HCT116 (cell line): ENCODE measurements around the gene SYNE4. TPM values are rescaled to one million over a fixed set of nuclear protein-coding genes. Genes with fewer than 3 reads are reported as not detected.

ENCODE experiments used
- ATAC-seq: fragments of 200-7000 bp; cut with Tn5 transposase; 2 replicates; pipeline ENCODE4 v1.9.1; 2020; ENCODE audit warnings: mild to moderate bottlenecking, moderate library complexity
- BruUV-seq: library from RNA; stranded (reverse); fragments of 400-500 nt; replicated peaks from 2 replicates; lab custom pipeline; 2021; lab: Mats Ljungman, UMichigan
- CTCF ChIA-PET: fragments of 300-600 bp; sonication (Branson Sonifier 250); formaldehyde crosslinking; loops from one replicate; lab custom pipeline; 2021; ENCODE audit warnings: antibody characterized with exemption; lab: Charles Lee
- POLR2A ChIA-PET: fragments of 300-600, 350-600 bp; sonication (Branson Sonifier 250); formaldehyde crosslinking; loops from one replicate; lab custom pipeline; 2021; ENCODE audit warnings: antibody characterized with exemption; lab: Charles Lee
- RAD21 ChIA-PET, 2 experiments: fragments of 300-600 bp; sonication (Branson Sonifier 250); formaldehyde crosslinking; loops; one replicate each; lab custom pipeline; 2023; ENCODE audit warnings: low total read pairs in 2 of 2; ENCODE audit not compliant: uncharacterized antibody in 2 of 2, unreplicated experiment in 2 of 2, low non-redundant PET in 1 of 2; lab: Charles Lee
- DNase-seq: peaks from one replicate; pipeline ENCODE4 v3.0.0-alpha.2; 2010; ENCODE audit warnings: low read depth, low spot score
- H2AFZ ChIP-seq: fragments of 200-600 bp; shearing (Covaris generic), sonication (generic); 2 replicates; pipeline ENCODE4 v1.6.1; 2017; ENCODE audit warnings: low read depth, mixed run types, mixed read lengths, antibody characterized with exemption, low read length; ENCODE audit not compliant: poor library complexity, severe bottlenecking
- H3K27ac ChIP-seq: 2 replicates; pipeline ENCODE4 v1.5.1; 2012; ENCODE audit warnings: low read depth, low read length
- H3K27me3 ChIP-seq: fragments of 200-600 bp; sonication (generic); 2 replicates; pipeline ENCODE4 v1.6.1; 2016; ENCODE audit warnings: mixed run types, low read length, mixed read lengths; ENCODE audit not compliant: insufficient read depth
- H3K36me3 ChIP-seq, 2 experiments: fragments of 200-500 bp in 1 of 2; fragments of 200-600 bp in 1 of 2; sonication (Bioruptor generic) in 1 of 2; sonication (generic) in 1 of 2; 2 replicates each; pipeline versions ENCODE4 v1.5.1 to v1.6.1; 2014 to 2016; ENCODE audit warnings: low read length in 2 of 2, inconsistent platforms in 1 of 2, mixed read lengths in 1 of 2, mixed run types in 1 of 2; ENCODE audit not compliant: insufficient read depth in 2 of 2, control insufficient read depth in 1 of 2
- H3K4me1 ChIP-seq, 2 experiments: fragments of 200-600 bp in 1 of 2; sonication (generic) in 1 of 2; 2 replicates each; pipeline versions ENCODE4 v1.5.1 to v1.6.1; 2012 to 2017; ENCODE audit warnings: low read length in 2 of 2, inconsistent platforms in 1 of 2, mild to moderate bottlenecking in 1 of 2, mixed read lengths in 1 of 2, mixed run types in 1 of 2, moderate library complexity in 1 of 2; ENCODE audit not compliant: insufficient read depth in 2 of 2, control insufficient read depth in 1 of 2
- H3K4me2 ChIP-seq: fragments of 200-600 bp; sonication (generic); 2 replicates; pipeline ENCODE4 v1.6.1; 2017; ENCODE audit warnings: mixed run types, low read length, mixed read lengths
- H3K4me3 ChIP-seq, 2 experiments: fragments of 200-600 bp in 1 of 2; sonication (generic) in 1 of 2; replicated peaks in 1 of 2; 2 replicates each; pipeline ENCODE4 v1.5.1; 2011 to 2016; ENCODE audit warnings: low read length in 2 of 2, control low read depth in 1 of 2, low read depth in 1 of 2, mild to moderate bottlenecking in 1 of 2, mixed read lengths in 1 of 2, mixed run types in 1 of 2
- H3K79me2 ChIP-seq: fragments of 200-600 bp; sonication (generic); 2 replicates; pipeline ENCODE4 v1.6.1; 2017; ENCODE audit warnings: mild to moderate bottlenecking, mixed run types, low read length, moderate library complexity, mixed read lengths; ENCODE audit not compliant: insufficient read depth
- H3K9ac ChIP-seq: fragments of 200-600 bp; sonication (generic); 2 replicates; pipeline ENCODE4 v1.6.1; 2016; ENCODE audit warnings: low read length, mixed read lengths
- H3K9me2 ChIP-seq: fragments of 200-600 bp; sonication (generic), shearing (Covaris generic); 2 replicates; pipeline ENCODE4 v1.6.1; 2017; ENCODE audit warnings: mixed run types, mild to moderate bottlenecking, moderate library complexity; ENCODE audit not compliant: insufficient read depth
- H3K9me3 ChIP-seq, 2 experiments: fragments of 200-500 bp in 1 of 2; fragments of 200-600 bp in 1 of 2; sonication (Bioruptor generic) in 1 of 2; sonication (generic) in 1 of 2; 2 replicates each; pipeline ENCODE4 v1.6.1; 2014 to 2017; ENCODE audit warnings: low read length in 2 of 2, mixed read lengths in 2 of 2, inconsistent platforms in 1 of 2, low read depth in 1 of 2, mild to moderate bottlenecking in 1 of 2, mixed run types in 1 of 2, moderate library complexity in 1 of 2; ENCODE audit not compliant: control insufficient read depth in 1 of 2, insufficient read depth in 1 of 2
- H4K20me1 ChIP-seq: fragments of 200-600 bp; sonication (generic), shearing (Covaris generic); 2 replicates; pipeline ENCODE4 v1.6.1; 2017; ENCODE audit warnings: mixed run types, mild to moderate bottlenecking, moderate library complexity; ENCODE audit not compliant: insufficient read depth
- EGR1 ChIP-seq: IDR thresholded peaks from 2 replicates; pipeline ENCODE4 v1.6.1; 2012; ENCODE audit warnings: low read depth
- EZH2 ChIP-seq: fragments of 200-600 bp; sonication (generic); IDR thresholded peaks from 2 replicates; pipeline ENCODE4 v1.6.1; 2017; ENCODE audit warnings: antibody characterized with exemption, mixed run types
- EZH2phosphoT487 ChIP-seq: fragments of 200-600 bp; IDR thresholded peaks from 2 replicates; pipeline ENCODE4 v1.6.1; 2018; ENCODE audit warnings: antibody characterized with exemption, borderline replicate concordance
- FOSL1 ChIP-seq: IDR thresholded peaks from 2 replicates; pipeline ENCODE4 v1.6.1; 2012; ENCODE audit warnings: low read depth
- POLR2A ChIP-seq: IDR thresholded peaks from 2 replicates; pipeline ENCODE4 v1.7.0; 2011; ENCODE audit warnings: borderline replicate concordance; ENCODE audit not compliant: insufficient read depth, insufficient read length; ENCODE audit errors: extremely low read depth
- RAD21 ChIP-seq: IDR thresholded peaks from 2 replicates; pipeline ENCODE4 v1.6.1; 2012; ENCODE audit warnings: low read depth, mild to moderate bottlenecking
- SIN3A ChIP-seq: IDR thresholded peaks from 2 replicates; pipeline ENCODE4 v1.6.1; 2012; ENCODE audit warnings: low read depth
- SP1 ChIP-seq: IDR thresholded peaks from 2 replicates; pipeline ENCODE4 v1.6.1; 2012; ENCODE audit warnings: low read depth
- SRF ChIP-seq: IDR thresholded peaks from 2 replicates; pipeline ENCODE4 v1.6.1; 2012; ENCODE audit warnings: low read depth
- YY1 ChIP-seq: IDR thresholded peaks from 2 replicates; pipeline ENCODE4 v1.6.1; 2011; ENCODE audit warnings: low read length, low read depth, moderate library complexity, mild to moderate bottlenecking; ENCODE audit not compliant: insufficient replicate concordance; ENCODE audit errors: extremely low read depth
- ZNF274 ChIP-seq: fragments of 200-500 bp; sonication (Bioruptor generic); IDR thresholded peaks from 2 replicates; pipeline ENCODE4 v1.6.1; 2014; ENCODE audit warnings: mild to moderate bottlenecking, low read depth, low read length, inconsistent platforms
- intact Hi-C: fragments of 100-400 bp; cut with micrococcal nuclease; formaldehyde crosslinking; loops from 2 replicates; pipeline ENCODE4 v1.10.0; 2022
- total RNA-seq: library from RNA; stranded (reverse); gene quantifications from one replicate; pipeline ENCODE4 v1.2.1, GENCODE V29; 2021; ENCODE audit not compliant: unreplicated experiment
- TF ChIP-seq, protein P1 (sequence below): IDR thresholded peaks from 2 replicates; pipeline ENCODE4 v1.6.1; 2012
- TF ChIP-seq, protein P2 (sequence below), 3 experiments: fragments of 200-600 bp in 1 of 3; sonication (generic) in 1 of 3; IDR thresholded peaks in 2 of 3; conservative IDR thresholded peaks in 1 of 3; 2 replicates each; pipeline ENCODE4 v1.5.1; 2012 to 2017; ENCODE audit warnings: low read depth in 2 of 3, low read length in 2 of 3, antibody characterized with exemption in 1 of 3, borderline replicate concordance in 1 of 3, control low read depth in 1 of 3, mild to moderate bottlenecking in 1 of 3, mixed read lengths in 1 of 3, mixed run types in 1 of 3, moderate library complexity in 1 of 3; ENCODE audit not compliant: insufficient read depth in 1 of 3
- TF ChIP-seq, protein P3 (sequence below): IDR thresholded peaks from 2 replicates; pipeline ENCODE4 v1.6.1; 2011; ENCODE audit warnings: mild to moderate bottlenecking, low read length, moderate library complexity; ENCODE audit not compliant: insufficient replicate concordance; ENCODE audit errors: extremely low read depth
- TF ChIP-seq, protein P4 (sequence below): IDR thresholded peaks from 2 replicates; pipeline ENCODE4 v1.6.1; 2012

SYNE4 gene
- total RNA-seq, 1 experiment from 2014 or later, result 27.9 TPM

DNA sequence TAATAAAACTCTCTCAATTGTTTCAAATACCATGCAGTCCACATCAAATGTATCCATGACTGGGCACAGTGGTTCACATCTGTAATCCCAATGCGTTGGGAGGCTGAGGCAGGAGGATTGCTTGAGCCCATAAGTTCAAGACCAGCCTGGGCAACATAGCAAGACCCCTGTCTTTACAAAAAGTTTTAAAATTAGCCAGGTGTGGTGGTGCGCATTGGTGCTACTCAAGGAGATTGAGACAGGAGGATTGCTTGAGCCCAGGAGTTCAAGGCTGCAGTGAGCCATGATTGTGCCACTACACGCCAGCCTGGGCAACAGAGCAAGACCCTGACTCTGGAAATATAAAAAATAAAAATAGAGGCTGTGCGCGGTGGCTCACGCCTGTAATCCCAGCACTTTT lies 19.1 kb upstream of the SYNE4 start (continued):
- no peak for TF ChIP-seq YY1
- TF ChIP-seq EGR1, result no peak
- no peak for TF ChIP-seq RAD21
- TF ChIP-seq, protein P1, sequence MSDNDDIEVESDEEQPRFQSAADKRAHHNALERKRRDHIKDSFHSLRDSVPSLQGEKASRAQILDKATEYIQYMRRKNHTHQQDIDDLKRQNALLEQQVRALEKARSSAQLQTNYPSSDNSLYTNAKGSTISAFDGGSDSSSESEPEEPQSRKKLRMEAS, result no peak
- no peak for TF ChIP-seq EZH2phosphoT487
- TF ChIP-seq POLR2A, result no peak
- no peak for TF ChIP-seq FOSL1
- TF ChIP-seq, protein P2, sequence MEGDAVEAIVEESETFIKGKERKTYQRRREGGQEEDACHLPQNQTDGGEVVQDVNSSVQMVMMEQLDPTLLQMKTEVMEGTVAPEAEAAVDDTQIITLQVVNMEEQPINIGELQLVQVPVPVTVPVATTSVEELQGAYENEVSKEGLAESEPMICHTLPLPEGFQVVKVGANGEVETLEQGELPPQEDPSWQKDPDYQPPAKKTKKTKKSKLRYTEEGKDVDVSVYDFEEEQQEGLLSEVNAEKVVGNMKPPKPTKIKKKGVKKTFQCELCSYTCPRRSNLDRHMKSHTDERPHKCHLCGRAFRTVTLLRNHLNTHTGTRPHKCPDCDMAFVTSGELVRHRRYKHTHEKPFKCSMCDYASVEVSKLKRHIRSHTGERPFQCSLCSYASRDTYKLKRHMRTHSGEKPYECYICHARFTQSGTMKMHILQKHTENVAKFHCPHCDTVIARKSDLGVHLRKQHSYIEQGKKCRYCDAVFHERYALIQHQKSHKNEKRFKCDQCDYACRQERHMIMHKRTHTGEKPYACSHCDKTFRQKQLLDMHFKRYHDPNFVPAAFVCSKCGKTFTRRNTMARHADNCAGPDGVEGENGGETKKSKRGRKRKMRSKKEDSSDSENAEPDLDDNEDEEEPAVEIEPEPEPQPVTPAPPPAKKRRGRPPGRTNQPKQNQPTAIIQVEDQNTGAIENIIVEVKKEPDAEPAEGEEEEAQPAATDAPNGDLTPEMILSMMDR (IDR thresholded peaks at IDR 0.05 in 2 of 3, conservative IDR thresholded peaks at IDR 0.05 in 1 of 3; ENCODE audit: borderline replicate concordance in 1 of 3, insufficient read depth in 1 of 3, low read depth in 2 of 3, low read length in 2 of 3), result no peak

DNA sequence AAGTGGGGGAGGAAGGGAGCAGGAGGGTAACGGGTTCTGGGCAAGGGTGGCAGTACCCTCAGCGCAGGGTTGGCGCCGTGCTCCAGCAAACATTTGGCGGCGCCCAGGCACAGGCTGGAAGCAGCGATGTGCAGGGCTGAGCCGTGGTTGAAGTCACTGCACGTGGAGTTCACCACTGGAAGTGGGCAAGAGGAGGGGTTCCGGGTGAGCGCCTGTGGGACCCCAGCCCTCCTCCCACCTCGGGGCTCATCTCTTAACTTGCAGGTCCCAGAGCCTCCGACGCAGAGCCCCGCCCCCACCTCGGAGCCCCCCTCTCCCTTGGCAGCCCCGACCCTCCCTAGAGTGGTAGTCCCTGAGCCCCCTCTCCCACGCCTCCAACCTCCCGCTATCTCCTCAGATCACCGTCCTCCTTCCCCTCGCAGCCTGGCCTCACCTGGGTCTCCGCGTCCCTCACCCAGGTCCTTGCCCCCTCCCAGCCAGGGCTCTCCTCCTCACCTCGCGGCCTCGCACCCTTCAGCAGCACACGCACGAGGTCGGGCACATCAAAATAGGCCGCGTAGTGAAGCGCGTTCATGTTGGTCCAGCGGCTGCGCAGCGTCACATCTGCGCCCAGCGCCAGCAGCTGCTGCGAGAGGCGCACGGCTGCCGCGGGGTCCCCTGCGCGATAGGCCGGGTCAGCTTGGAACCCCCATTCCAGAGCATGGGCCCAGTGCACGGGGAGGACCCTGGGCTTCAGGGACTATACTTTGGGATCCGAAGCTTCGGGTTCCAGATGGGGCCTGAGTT lies 17.7 kb upstream of the SYNE4 start:
- H3K9me3 ChIP-seq, result no peaks in the 10 kb centered on the region
- intact Hi-C loops, result no loop called here
- no peaks in the 10 kb centered on the region for H4K20me1 ChIP-seq
- H2AFZ ChIP-seq, result no peak overlapping the region
- H3K27me3 ChIP-seq, result no peaks in the 10 kb centered on the region
- ChIA-PET POLR2A (no interaction called here), CTCF (no interaction called here), RAD21 (no interaction called here)
- H3K9me2 ChIP-seq, result no peaks in the 10 kb centered on the region
- DNase-seq (no peak), ATAC-seq (no peak)
- no peak overlapping the region for H3K9ac ChIP-seq
- H3K79me2 ChIP-seq, result no peaks in the 10 kb centered on the region
- H3K36me3 ChIP-seq, result peaks cover 0 to 23% of the 10 kb centered on the region in 2 experiments; a peak in 1 of 4 replicates
- H3K4me2 ChIP-seq, result no peak overlapping the region
- TF ChIP-seq SRF (no peak), EZH2 (no peak), ZNF274 (no peak), SP1 (no peak), SIN3A (no peak)
- TF ChIP-seq, protein P3, sequence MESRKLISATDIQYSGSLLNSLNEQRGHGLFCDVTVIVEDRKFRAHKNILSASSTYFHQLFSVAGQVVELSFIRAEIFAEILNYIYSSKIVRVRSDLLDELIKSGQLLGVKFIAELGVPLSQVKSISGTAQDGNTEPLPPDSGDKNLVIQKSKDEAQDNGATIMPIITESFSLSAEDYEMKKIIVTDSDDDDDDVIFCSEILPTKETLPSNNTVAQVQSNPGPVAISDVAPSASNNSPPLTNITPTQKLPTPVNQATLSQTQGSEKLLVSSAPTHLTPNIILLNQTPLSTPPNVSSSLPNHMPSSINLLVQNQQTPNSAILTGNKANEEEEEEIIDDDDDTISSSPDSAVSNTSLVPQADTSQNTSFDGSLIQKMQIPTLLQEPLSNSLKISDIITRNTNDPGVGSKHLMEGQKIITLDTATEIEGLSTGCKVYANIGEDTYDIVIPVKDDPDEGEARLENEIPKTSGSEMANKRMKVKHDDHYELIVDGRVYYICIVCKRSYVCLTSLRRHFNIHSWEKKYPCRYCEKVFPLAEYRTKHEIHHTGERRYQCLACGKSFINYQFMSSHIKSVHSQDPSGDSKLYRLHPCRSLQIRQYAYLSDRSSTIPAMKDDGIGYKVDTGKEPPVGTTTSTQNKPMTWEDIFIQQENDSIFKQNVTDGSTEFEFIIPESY, result no peak
- TF ChIP-seq, protein P4, sequence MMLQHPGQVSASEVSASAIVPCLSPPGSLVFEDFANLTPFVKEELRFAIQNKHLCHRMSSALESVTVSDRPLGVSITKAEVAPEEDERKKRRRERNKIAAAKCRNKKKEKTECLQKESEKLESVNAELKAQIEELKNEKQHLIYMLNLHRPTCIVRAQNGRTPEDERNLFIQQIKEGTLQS, result no peak
- TF ChIP-seq, protein P2 (IDR thresholded peaks at IDR 0.05 in 2 of 3, conservative IDR thresholded peaks at IDR 0.05 in 1 of 3; ENCODE audit: borderline replicate concordance in 1 of 3, insufficient read depth in 1 of 3, low read depth in 2 of 3, low read length in 2 of 3), result no peak
- H3K4me3 ChIP-seq, result no peak overlapping the region
- no TSS peak for BruUV-seq
- H3K4me1 ChIP-seq, result no peaks in the 10 kb centered on the region
- no peak overlapping the region for H3K27ac ChIP-seq
